Cardiac fibroblast (primary cell): ENCODE data around the gene CPNE8.
A peak's percentile ranks its signal among the peaks of the same experiment; 100 is the strongest.

Source experiments
- DNase-seq, 2 donors: peaks; one replicate each; pipeline versions ENCODE4 v3.0.0 to v3.0.0-alpha.2; 2010; ENCODE audit warnings: low read depth in 2 of 2
- H3K4me3 ChIP-seq, 2 donors: replicated peaks in 1 of 2; 1 replicate in 1 of 2; 2 replicates in 1 of 2; pipeline ENCODE4 v1.5.1; 2011; ENCODE audit warnings: low read depth in 2 of 2, low read length in 2 of 2, mild to moderate bottlenecking in 2 of 2, moderate library complexity in 1 of 2
- CTCF ChIP-seq: IDR thresholded peaks from one replicate; pipeline ENCODE4 v1.5.1; 2011; ENCODE audit warnings: low read depth, mild to moderate bottlenecking, low read length, inconsistent platforms

CPNE8 gene

GRCh38 chr12:38878333-38878705, 27.1 kb downstream of the CPNE8 start:
- DNase-seq: no peak
- no peak overlapping the region for H3K4me3 ChIP-seq
- no peak for TF ChIP-seq CTCF

- no peak for TF ChIP-seq CTCF
- DNase-seq: peak; percentile 3 to 64
Observed at GRCh38 chr12:38875586-38876228, 29.7 kb downstream of the CPNE8 start.

GRCh38 chr12:38872561-38872960, 32.8 kb downstream of the CPNE8 start:
- no peak for TF ChIP-seq CTCF
- H3K4me3 ChIP-seq: no peak overlapping the region
- DNase-seq: no peak

More at GRCh38 chr12:38875586-38876228, 29.7 kb downstream of the CPNE8 start:
- no peak overlapping the region for H3K4me3 ChIP-seq

DNA sequence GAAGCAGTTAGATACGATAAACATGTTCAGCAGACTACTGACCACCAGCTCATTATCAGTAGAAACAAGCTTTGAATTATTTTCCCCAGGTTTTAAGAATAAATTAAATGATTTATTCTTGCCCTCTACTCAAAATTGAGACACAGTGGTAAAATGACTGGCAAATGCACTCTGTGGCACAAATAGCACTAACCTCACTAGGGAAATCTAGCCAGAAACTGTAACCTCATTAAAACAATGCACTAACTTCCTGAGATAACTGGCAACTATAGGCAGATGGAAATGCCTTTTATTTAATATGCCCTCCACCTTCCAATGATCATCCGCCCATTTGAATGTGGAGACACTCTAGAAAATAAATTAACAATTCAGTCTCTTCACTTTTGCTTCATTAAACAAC, 33.2 kb downstream of the CPNE8 start:
- no peak for TF ChIP-seq CTCF
- DNase-seq: no peak
- no peak overlapping the region for H3K4me3 ChIP-seq

GRCh38 chr12:38869036-38869435, 36.4 kb downstream of the CPNE8 start:
- no peak for DNase-seq
- no peak overlapping the region for H3K4me3 ChIP-seq
- no peak for TF ChIP-seq CTCF

DNA sequence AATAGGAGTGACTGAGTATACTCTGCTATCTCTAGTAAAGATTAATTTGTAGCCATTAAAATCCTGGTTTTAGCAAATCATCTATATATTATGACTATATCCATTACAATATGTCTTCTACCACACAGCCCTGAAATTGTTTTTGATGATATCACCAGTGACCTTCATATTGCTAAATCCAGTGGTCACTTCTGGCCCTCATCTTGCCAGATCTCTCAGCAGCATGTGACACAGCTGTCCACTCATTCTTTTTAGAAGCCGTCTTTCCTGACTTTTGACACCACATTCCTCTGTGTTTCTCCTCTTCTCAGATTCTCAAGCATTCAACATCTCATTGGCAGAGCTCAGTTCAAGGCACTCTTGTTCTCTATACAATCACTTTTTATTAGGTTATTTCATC, 54.9 kb downstream of the CPNE8 start:
- peak; percentile 14 to 77 for DNase-seq
- H3K4me3 ChIP-seq: no peak overlapping the region
- TF ChIP-seq CTCF: no peak

- TF ChIP-seq CTCF: no peak
- H3K4me3 ChIP-seq: no peak overlapping the region
- DNase-seq: peak in 1 of 2 donors; percentile 28
Observed at GRCh38 chr12:38847247-38847646, 58.1 kb downstream of the CPNE8 start.
